HG03097 (cell line): ENCODE results near the gene PCDHA6.
"Not testable (repeated sequence)": the region's sequence is repeated elsewhere in the genome, so short reads cannot be mapped to it uniquely, and the experiment has no call there.

Experiments used
- ATAC-seq: cut with Tn5 transposase; IDR thresholded peaks from one replicate; pipeline ENCODE4 v1.9.1; 2021; ENCODE audit not compliant: unreplicated experiment, low FRiP score

PCDHA6 gene

DNA sequence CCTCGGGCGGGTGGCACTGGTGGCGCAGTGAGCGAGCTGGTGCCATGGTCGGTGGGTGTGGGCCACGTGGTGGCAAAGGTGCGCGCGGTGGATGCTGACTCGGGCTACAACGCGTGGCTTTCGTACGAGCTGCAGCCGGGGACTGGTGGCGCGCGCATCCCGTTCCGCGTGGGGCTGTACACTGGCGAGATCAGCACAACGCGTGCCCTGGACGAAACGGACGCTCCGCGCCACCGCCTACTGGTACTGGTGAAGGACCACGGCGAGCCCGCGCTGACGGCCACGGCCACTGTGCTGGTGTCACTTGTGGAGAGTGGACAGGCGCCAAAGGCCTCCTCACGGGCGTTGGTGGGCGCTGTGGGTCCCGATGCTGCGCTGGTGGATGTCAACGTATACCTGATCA, 18.9 kb upstream of the PCDHA6 start:
- ATAC-seq = no peak

DNA sequence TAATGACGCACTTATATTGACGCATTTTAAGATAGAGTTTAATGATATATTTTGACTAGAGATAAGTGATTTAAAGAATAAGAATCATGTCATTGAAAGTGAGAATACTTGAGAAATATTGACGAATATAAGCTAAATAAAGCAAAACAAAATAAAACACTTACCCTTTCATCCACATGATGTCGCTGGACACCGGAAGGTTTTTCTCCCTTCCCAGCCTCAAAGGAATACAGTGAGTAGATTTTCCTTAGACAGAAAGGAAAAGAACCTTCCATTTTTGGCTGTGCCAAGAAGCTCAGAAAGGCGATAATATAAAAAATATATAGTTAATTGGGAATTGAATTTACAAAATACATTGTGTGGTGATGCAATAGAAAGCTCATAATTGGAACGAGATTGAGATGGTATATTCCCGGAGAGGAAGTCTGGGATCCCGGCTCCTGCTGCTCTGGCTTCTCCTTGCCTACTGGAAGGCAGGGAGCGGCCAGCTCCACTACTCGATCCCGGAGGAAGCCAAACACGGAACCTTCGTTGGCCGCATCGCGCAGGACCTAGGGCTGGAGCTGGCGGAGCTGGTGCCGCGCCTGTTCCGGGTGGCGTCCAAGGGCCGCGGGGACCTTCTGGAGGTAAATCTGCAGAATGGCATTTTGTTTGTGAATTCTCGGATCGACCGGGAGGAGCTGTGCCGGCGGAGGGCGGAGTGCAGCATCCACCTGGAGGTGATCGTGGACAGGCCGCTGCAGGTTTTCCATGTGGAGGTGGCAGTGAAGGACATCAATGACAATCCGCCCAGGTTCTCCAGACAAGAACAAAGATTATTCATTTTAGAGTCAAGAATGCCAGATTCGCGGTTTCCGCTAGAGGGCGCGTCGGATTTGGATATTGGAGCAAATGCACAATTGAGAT, 6.1 kb upstream of the PCDHA6 start, which contains the start of gene PCDHA5:
TSS of gene PCDHA5 (plus strand) at position 239 of the 906 bp plus-strand sequence.
- no peak for ATAC-seq

DNA sequence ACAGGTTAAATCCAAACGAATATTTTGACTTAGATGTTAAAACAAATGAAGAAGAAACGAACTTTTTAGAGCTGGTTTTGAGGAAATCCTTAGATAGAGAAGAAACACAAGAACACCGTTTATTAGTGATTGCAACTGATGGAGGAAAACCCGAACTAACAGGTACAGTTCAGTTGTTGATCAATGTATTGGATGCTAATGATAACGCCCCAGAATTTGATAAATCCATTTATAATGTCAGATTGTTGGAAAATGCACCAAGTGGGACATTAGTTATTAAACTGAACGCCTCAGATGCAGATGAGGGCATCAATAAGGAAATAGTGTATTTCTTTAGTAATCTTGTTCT, 5.5 kb upstream of the PCDHA6 start:
- no peak for ATAC-seq

DNA sequence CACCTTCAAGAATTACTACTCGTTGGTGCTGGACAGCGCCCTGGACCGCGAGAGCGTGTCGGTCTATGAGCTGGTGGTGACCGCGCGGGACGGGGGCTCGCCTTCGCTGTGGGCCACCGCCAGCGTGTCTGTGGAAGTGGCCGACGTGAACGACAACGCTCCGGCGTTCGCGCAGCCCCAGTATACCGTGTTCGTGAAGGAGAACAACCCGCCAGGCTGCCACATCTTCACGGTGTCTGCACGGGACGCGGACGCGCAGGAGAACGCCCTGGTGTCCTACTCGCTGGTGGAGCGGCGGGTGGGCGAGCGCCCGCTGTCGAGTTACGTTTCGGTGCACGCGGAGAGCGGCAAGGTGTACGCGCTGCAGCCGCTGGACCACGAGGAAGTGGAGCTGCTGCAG, 4.8 kb upstream of the PCDHA6 start:
- ATAC-seq = not testable (repeated sequence)

DNA sequence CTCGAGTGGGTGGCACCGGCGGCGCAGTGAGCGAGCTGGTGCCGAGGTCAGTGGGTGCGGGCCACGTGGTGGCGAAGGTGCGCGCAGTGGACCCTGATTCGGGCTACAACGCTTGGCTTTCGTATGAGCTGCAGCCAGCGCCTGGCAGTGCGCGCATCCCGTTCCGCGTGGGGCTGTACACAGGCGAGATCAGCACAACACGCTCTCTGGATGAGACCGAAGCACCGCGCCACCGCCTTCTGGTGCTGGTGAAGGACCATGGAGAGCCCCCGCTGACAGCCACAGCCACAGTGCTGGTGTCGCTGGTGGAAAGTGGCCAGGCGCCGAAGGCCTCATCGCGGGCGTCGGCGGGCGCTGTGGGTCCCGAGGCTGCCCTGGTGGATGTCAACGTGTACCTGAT, 4.3 kb upstream of the PCDHA6 start:
- no peak for ATAC-seq

DNA sequence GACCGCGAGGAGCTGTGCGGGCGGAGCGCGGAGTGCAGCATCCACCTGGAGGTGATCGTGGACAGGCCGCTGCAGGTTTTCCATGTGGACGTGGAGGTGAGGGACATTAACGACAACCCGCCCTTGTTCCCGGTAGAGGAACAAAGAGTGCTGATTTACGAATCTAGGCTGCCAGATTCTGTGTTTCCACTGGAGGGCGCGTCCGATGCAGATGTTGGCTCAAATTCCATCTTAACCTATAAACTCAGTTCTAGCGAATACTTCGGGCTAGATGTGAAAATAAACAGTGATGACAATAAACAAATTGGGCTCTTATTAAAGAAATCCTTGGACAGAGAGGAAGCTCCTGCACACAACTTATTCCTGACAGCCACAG, 590 bp downstream of the PCDHA6 start:
- ATAC-seq = no peak

DNA sequence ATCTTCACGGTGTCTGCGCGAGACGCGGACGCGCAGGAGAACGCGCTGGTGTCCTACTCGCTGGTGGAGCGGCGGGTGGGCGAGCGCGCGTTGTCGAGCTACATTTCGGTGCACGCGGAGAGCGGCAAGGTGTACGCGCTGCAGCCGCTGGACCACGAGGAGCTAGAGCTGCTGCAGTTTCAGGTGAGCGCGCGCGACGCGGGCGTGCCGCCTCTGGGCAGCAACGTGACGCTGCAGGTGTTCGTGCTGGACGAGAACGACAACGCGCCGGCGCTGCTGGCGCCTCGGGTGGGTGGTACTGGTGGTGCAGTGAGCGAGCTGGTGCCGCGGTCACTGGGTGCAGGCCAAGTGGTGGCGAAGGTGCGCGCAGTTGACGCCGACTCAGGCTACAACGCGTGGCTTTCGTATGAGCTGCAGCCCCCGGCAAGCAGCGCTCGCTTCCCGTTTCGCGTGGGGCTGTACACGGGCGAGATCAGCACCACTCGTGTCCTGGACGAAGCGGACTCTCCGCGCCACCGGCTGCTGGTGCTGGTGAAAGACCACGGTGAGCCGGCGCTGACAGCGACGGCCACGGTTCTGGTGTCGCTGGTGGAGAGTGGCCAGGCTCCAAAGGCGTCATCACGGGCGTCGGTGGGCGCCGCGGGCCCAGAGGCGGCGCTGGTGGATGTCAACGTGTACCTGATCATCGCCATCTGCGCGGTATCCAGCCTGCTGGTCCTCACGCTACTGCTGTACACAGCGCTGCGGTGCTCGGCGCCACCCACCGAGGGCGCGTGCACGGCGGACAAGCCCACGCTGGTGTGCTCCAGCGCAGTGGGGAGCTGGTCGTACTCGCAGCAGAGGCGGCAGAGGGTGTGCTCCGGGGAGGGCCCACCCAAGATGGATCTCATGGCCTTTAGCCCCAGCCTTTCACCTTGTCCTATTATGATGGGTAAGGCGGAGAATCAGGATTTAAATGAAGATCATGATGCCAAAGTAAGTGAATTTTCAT, 2.0 kb downstream of the PCDHA6 start:
- ATAC-seq = not testable (repeated sequence)

DNA sequence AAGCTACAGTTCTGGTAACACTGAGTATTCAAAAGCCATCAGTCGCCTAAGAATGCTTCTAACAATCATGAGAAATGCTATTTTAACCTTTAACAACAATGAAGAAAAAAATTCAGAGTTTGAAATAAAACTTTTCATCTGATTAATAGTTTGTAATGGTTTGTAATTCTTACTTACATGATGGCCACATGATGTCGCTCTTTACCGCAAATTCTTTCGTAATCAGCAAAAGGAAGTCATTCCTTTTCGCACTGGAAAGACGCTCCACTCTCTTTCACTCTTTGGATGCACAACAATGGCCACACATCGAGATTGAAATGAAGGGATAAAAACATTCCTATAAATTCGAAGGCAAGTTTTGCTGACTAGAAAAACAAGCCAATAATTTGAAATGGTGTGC, 6.2 kb downstream of the PCDHA6 start, which contains the start of gene PCDHA7:
TSS of gene PCDHA7 (plus strand) at position 277 of the 400 bp plus-strand sequence. CDS start at position 392, 115 bp downstream.
- no peak for ATAC-seq

DNA sequence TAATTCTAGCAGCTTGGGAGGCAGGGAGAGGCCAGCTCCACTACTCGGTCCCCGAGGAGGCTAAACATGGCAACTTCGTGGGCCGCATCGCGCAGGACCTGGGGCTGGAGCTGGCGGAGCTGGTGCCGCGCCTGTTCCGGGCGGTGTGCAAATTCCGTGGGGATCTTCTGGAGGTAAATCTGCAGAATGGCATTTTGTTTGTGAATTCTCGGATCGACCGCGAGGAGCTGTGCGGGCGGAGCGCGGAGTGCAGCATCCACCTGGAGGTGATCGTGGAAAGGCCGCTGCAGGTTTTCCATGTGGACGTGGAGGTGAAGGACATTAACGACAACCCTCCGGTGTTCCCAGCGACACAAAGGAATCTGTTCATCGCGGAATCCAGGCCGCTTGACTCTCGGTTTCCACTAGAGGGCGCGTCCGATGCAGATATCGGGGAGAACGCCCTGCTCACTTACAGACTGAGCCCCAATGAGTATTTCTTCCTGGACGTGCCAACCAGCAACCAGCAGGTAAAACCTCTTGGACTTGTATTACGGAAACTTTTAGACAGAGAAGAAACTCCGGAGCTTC, 6.8 kb downstream of the PCDHA6 start:
- ATAC-seq = not testable (repeated sequence)

DNA sequence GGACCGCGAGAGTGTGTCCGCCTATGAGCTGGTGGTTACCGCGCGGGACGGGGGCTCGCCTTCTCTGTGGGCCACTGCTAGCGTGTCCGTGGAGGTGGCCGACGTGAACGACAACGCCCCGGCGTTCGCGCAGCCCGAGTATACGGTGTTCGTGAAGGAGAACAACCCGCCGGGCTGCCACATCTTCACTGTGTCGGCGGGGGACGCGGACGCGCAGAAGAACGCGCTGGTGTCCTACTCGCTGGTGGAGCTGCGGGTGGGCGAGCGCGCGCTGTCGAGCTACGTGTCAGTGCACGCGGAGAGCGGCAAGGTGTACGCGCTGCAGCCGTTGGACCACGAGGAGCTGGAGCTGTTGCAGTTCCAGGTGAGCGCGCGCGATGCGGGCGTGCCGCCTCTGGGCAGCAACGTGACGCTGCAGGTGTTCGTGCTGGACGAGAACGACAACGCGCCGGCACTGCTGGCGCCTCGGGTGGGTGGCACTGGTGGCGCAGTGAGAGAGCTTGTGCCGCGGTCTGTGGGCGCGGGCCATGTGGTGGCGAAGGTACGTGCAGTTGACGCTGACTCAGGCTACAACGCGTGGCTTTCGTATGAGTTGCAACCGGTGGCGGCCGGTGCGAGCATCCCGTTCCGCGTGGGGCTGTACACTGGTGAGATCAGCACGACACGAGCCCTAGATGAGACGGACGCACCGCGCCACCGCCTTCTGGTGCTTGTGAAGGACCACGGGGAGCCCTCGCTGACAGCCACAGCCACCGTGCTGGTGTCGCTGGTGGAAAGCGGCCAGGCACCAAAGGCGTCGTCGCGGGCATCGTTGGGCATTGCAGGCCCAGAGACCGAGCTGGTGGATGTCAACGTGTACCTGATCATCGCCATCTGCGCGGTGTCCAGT, 8.1 kb downstream of the PCDHA6 start:
- ATAC-seq = no peak

DNA sequence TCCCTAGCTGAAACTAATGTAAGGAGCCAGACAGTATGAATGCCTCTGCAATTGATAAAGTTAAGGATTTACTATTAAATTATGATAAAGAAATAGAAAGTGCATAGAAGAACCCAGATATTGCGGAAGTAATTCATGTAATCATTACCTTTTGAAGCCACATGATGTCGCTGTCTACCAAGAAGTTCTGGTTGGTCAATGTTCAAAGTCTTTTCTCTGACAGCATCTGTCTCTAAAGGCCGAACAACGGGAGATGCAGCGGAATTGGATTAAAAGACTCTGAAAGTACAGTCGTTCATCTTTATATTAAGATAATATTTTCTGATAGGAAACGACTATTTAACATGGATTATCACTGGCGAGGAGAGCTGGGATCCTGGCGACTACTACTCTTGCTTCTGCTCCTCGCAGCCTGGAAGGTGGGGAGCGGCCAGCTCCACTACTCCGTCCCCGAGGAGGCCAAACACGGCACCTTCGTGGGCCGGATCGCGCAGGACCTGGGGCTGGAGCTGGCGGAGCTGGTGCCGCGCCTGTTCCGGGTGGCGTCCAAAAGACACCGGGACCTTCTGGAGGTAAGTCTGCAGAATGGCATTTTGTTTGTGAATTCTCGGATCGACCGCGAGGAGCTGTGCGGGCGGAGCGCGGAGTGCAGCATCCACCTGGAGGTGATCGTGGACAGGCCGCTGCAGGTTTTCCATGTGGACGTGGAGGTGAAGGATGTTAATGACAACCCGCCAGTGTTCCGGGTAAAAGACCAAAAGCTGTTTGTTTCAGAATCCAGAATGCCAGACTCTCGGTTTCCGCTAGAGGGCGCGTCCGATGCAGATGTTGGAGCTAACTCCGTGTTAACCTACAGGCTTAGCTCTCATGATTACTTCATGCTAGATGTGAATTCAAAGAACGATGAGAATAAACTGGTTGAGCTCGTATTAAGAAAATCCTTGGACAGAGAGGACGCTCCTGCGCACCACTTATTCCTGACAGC, 13.5 kb downstream of the PCDHA6 start, which contains the start of gene PCDHA8:
TSS of gene PCDHA8 (plus strand) at position 210 of the 985 bp plus-strand sequence. CDS start at position 345, 135 bp downstream.
- no peak for ATAC-seq

DNA sequence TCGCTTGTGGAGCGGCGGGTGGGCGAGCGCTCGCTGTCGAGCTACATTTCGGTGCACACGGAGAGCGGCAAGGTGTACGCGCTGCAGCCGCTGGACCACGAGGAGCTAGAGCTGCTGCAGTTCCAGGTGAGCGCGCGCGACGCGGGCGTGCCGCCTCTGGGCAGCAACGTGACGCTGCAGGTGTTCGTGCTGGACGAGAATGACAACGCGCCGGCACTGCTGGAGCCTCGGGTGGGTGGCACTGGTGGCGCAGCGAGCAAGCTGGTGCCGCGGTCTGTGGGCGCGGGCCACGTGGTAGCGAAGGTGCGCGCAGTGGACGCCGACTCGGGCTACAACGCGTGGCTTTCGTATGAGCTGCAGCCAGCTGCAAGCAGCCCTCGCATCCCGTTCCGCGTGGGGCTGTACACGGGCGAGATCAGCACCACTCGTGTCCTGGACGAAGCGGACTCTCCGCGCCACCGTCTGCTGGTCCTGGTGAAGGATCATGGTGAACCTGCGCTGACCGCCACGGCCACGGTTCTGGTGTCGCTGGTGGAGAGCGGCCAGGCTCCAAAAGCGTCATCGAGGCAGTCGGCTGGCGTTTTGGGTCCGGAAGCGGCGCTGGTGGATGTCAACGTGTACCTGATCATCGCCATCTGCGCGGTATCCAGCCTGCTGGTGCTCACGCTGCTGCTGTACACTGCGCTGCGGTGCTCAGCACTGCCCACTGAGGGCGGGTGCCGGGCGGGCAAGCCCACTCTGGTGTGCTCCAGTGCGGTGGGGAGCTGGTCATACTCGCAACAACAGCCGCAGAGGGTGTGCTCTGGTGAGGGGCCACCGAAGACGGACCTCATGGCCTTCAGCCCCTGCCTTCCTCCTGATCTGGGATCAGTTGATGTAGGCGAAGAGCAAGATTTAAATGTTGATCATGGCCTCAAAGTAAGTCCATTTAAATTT, 15.3 kb downstream of the PCDHA6 start:
- ATAC-seq = no peak

DNA sequence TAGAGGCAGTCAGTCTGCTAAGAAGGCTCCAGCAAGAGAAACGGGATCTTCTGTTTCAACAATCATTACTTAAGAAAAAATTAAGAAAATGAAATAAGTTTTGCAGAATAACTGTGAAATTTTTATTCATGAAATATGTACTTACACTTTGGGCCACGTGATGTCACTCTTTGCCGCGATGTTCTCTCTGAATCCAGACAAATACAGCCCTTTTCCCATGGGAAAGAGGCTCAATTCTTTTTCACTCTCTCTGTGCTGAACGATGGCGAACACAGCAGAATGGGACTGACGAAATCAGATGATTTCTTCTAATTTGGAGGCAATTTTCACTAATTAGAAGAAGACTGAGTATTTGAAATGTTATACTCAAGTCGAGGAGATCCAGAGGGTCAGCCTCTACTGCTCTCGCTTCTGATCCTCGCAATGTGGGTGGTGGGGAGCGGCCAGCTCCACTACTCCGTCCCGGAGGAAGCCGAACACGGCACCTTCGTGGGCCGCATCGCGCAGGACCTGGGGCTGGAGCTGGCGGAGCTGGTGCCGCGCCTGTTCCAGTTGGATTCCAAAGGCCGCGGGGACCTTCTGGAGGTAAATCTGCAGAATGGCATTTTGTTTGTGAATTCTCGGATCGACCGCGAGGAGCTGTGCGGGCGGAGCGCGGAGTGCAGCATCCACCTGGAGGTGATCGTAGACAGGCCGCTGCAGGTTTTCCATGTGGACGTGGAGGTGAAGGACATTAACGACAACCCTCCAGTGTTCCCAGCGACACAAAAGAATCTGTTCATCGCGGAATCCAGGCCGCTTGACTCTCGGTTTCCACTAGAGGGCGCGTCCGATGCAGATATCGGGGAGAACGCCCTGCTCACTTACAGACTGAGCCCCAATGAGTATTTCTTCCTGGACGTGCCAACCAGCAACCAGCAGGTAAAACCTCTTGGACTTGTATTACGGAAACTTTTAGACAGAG, 20.7 kb downstream of the PCDHA6 start, which contains the start of gene PCDHA9:
TSS of gene PCDHA9 (plus strand) at position 244 of the 964 bp plus-strand sequence. CDS start at position 358, 114 bp downstream.
- ATAC-seq = not testable (repeated sequence)

DNA sequence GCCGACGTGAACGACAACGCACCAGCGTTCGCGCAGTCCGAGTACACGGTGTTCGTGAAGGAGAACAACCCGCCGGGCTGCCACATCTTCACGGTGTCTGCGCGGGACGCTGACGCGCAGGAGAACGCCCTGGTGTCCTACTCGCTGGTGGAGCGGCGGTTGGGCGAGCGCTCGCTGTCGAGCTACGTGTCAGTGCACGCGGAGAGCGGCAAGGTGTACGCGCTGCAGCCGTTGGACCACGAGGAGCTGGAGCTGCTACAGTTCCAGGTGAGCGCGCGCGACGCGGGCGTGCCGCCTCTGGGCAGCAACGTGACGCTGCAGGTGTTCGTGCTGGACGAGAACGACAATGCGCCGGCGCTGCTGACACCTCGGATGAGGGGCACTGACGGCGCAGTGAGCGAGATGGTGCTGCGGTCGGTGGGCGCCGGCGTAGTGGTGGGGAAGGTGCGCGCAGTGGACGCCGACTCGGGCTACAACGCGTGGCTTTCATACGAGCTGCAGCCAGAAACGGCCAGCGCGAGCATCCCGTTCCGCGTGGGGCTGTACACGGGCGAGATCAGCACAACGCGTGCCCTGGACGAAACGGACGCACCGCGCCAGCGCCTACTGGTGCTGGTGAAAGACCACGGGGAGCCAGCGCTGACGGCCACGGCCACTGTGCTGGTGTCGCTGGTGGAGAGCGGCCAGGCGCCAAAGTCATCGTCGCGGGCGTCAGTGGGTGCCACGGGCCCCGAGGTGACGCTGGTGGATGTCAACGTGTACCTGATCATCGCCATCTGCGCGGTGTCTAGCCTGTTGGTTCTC, 22.3 kb downstream of the PCDHA6 start:
- not testable (repeated sequence) for ATAC-seq
